H9 (cell line): Measurements from ENCODE around the gene SLC35F6. TPM values are rescaled to one million over a fixed set of nuclear protein-coding genes. Genes with fewer than 3 reads are reported as not detected.
"Not testable (repeated sequence)": the region's sequence is repeated elsewhere in the genome, so short reads cannot be mapped to it uniquely, and the experiment has no call there.

Source experiments
- DNase-seq: peaks from one replicate; pipeline ENCODE4 v3.0.0-alpha.2; 2017
- H2AFZ ChIP-seq: one replicate; pipeline ENCODE4 v1.6.1; 2013; ENCODE audit warnings: mild to moderate bottlenecking, low read length, control low read depth, moderate library complexity
- H2AK5ac ChIP-seq: 2 replicates; pipeline ENCODE4 v1.6.1; 2013; ENCODE audit warnings: low read length, control low read depth, mixed read lengths; ENCODE audit not compliant: insufficient read length
- H2BK120ac ChIP-seq: one replicate; pipeline ENCODE4 v1.6.1; 2013; ENCODE audit warnings: low read depth, mild to moderate bottlenecking, low read length, control low read depth, inconsistent platforms; ENCODE audit not compliant: poor library complexity, severe bottlenecking
- H2BK12ac ChIP-seq: 2 replicates; pipeline ENCODE4 v1.6.1; 2013; ENCODE audit warnings: low read length, control low read depth, mixed read lengths, low read depth; ENCODE audit not compliant: insufficient read length
- H2BK15ac ChIP-seq: 2 replicates; pipeline ENCODE4 v1.6.1; 2013; ENCODE audit warnings: low read depth, low read length, control low read depth
- H2BK20ac ChIP-seq: one replicate; pipeline ENCODE4 v1.6.1; 2013; ENCODE audit warnings: low read depth, mild to moderate bottlenecking, low read length, control low read depth, inconsistent platforms; ENCODE audit not compliant: poor library complexity, severe bottlenecking
- H2BK5ac ChIP-seq: 2 replicates; pipeline ENCODE4 v1.6.1; 2013; ENCODE audit warnings: low read length, control low read depth, mixed read lengths; ENCODE audit not compliant: insufficient read length
- H3K14ac ChIP-seq: 2 replicates; pipeline ENCODE4 v1.6.1; 2013; ENCODE audit warnings: low read length, control low read depth; ENCODE audit not compliant: insufficient read depth
- H3K18ac ChIP-seq: 2 replicates; pipeline ENCODE4 v1.6.1; 2013; ENCODE audit warnings: low read depth, mild to moderate bottlenecking, mixed read lengths, low read length, control low read depth; ENCODE audit not compliant: insufficient read length
- H3K23ac ChIP-seq: 2 replicates; pipeline ENCODE4 v1.6.1; 2013; ENCODE audit warnings: low read length, control low read depth, mixed read lengths, low read depth; ENCODE audit not compliant: insufficient read length
- H3K23me2 ChIP-seq: 2 replicates; pipeline ENCODE4 v1.6.1; 2013; ENCODE audit warnings: low read depth, mild to moderate bottlenecking, mixed read lengths, low read length, control low read depth; ENCODE audit not compliant: insufficient read length, poor library complexity, severe bottlenecking
- H3K27ac ChIP-seq: 2 replicates; pipeline ENCODE4 v1.5.1; 2013; ENCODE audit warnings: low read length, control low read depth, mixed read lengths, low read depth; ENCODE audit not compliant: insufficient read length
- H3K27me3 ChIP-seq: 2 replicates; pipeline ENCODE4 v1.6.1; 2013; ENCODE audit warnings: low read length, control low read depth, inconsistent platforms; ENCODE audit not compliant: insufficient read depth
- H3K4ac ChIP-seq: 2 replicates; pipeline ENCODE4 v1.6.1; 2013; ENCODE audit warnings: low read depth, mild to moderate bottlenecking, control low read depth, inconsistent platforms, low read length, moderate library complexity
- H3K4me1 ChIP-seq: 2 replicates; pipeline ENCODE4 v1.6.1; 2013; ENCODE audit warnings: low read length, control low read depth, inconsistent platforms; ENCODE audit not compliant: insufficient read depth
- H3K4me2 ChIP-seq: 2 replicates; pipeline ENCODE4 v1.6.1; 2013; ENCODE audit warnings: low read length, control low read depth, mixed read lengths; ENCODE audit not compliant: insufficient read length, insufficient read depth
- H3K56ac ChIP-seq: 2 replicates; pipeline ENCODE4 v1.6.1; 2013; ENCODE audit warnings: low read depth, mild to moderate bottlenecking, mixed read lengths, low read length, control low read depth; ENCODE audit not compliant: insufficient read length
- H3K79me1 ChIP-seq: 2 replicates; pipeline ENCODE4 v1.6.1; 2013; ENCODE audit warnings: low read depth, mild to moderate bottlenecking, moderate library complexity, low read length, control low read depth, inconsistent platforms; ENCODE audit not compliant: insufficient read depth, poor library complexity, severe bottlenecking
- H3K79me2 ChIP-seq: 2 replicates; pipeline ENCODE4 v1.6.1; 2013; ENCODE audit warnings: low read length, control low read depth, inconsistent platforms; ENCODE audit not compliant: insufficient read depth
- H3K9ac ChIP-seq: 2 replicates; pipeline ENCODE4 v1.6.1; 2013; ENCODE audit warnings: low read length, control low read depth, mixed read lengths; ENCODE audit not compliant: insufficient read length; ENCODE audit errors: extremely low read depth
- H3K9me3 ChIP-seq: one replicate; pipeline ENCODE4 v1.6.1; 2013; ENCODE audit warnings: low read depth, low read length, inconsistent platforms; ENCODE audit not compliant: control insufficient read depth
- H3T11ph ChIP-seq: one replicate; pipeline ENCODE4 v1.6.1; 2013; ENCODE audit warnings: mild to moderate bottlenecking, low read length, control low read depth, inconsistent platforms
- H4K20me1 ChIP-seq: one replicate; pipeline ENCODE4 v1.6.1; 2013; ENCODE audit not compliant: control insufficient read depth, insufficient read length, insufficient read depth
- H4K5ac ChIP-seq: 2 replicates; pipeline ENCODE4 v1.6.1; 2013; ENCODE audit warnings: low read depth, mild to moderate bottlenecking, mixed read lengths, low read length, control low read depth; ENCODE audit not compliant: insufficient read length
- H4K8ac ChIP-seq: replicated peaks from 2 replicates; pipeline ENCODE4 v1.6.1; 2013; ENCODE audit warnings: low read length, control low read depth, mixed read lengths, low read depth; ENCODE audit not compliant: insufficient read length
- H4K91ac ChIP-seq: 2 replicates; pipeline ENCODE4 v1.6.1; 2013; ENCODE audit warnings: low read depth, mild to moderate bottlenecking, moderate library complexity, mixed read lengths, low read length, control low read depth; ENCODE audit not compliant: insufficient read length
- H3K27ac Mint-ChIP-seq, 3 experiments: 2 replicates in 2 of 3; 3 replicates in 1 of 3; pipeline ENCODE4 v1.8.0; 2020 to 2021; ENCODE audit warnings: mixed read lengths in 3 of 3, mild to moderate bottlenecking in 1 of 3, moderate library complexity in 1 of 3
- H3K27me3 Mint-ChIP-seq: 2 replicates; pipeline ENCODE4 v1.8.0; 2021; ENCODE audit warnings: low read depth, mild to moderate bottlenecking, moderate library complexity, mixed read lengths
- H3K36me3 Mint-ChIP-seq, 3 experiments: 2 replicates in 2 of 3; 3 replicates in 1 of 3; pipeline ENCODE4 v1.8.0; 2020 to 2021; ENCODE audit warnings: low read depth in 3 of 3, mixed read lengths in 3 of 3; ENCODE audit not compliant: insufficient read depth in 1 of 3
- H3K4me1 Mint-ChIP-seq, 2 experiments: 2 replicates each; pipeline ENCODE4 v1.8.0; 2020; ENCODE audit warnings: mixed read lengths in 2 of 2
- H3K4me3 Mint-ChIP-seq, 2 experiments: 2 replicates in 1 of 2; 3 replicates in 1 of 2; pipeline ENCODE4 v1.8.0; 2020 to 2021; ENCODE audit warnings: mild to moderate bottlenecking in 2 of 2, mixed read lengths in 2 of 2, moderate library complexity in 1 of 2
- H3K9me3 Mint-ChIP-seq, 2 experiments: 2 replicates in 1 of 2; 3 replicates in 1 of 2; pipeline ENCODE4 v1.8.0; 2020; ENCODE audit warnings: mild to moderate bottlenecking in 2 of 2, mixed read lengths in 2 of 2, moderate library complexity in 1 of 2
- CTCF ChIP-seq: fragments of 200-600 bp; sonication (generic); conservative IDR thresholded peaks from 3 replicates; pipeline ENCODE4 v1.8.0; 2021; ENCODE audit warnings: antibody characterized with exemption, mild to moderate bottlenecking
- WGBS: extraction: QIAGEN DNeasy Blood & Tissue Kit; methylation state at CpG from one replicate; pipeline ENCODE4 v1.1.7; 2013; ENCODE audit warnings: missing lambda C conversion rate, low lambda C conversion rate, mixed read lengths; ENCODE audit not compliant: insufficient read length; ENCODE audit errors: extremely low coverage; 5-methylcytosine and 5-hydroxymethylcytosine counted together
- total RNA-seq: library from RNA; stranded (reverse); gene quantifications from 2 replicates; pipeline ENCODE4 v1.2.1, GENCODE V29; 2021

The SLC35F6 gene
- total RNA-seq, 1 experiment from 2014 or later: 15.7 TPM

DNA sequence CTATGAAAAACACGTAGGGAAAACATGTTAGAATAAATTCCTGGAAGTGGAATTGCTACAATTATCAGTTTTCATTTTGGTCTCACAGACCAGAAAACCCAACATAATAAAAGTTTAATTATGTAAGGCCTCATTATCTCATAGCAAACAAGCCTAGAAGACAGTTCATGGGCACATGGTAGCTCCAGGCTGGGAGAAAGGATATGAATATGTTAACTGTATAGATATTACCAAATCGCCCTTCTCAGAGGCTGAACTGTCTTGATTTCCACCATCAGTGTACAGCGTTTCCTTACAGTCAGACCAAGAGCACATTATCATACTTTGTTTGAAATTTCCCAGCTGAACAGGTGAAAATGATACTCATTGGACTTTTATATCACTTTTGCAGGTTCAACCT lies 17.1 kb upstream of the SLC35F6 start:
- no peak overlapping the region for H3K18ac ChIP-seq
- no peaks in the 10 kb centered on the region; the same call in 1 of the 2 replicates for H3K4me1 ChIP-seq
- H2BK15ac ChIP-seq: no peak overlapping the region
- no peak overlapping the region for H3T11ph ChIP-seq
- no peak overlapping the region for H3K4me3 Mint-ChIP-seq
- H3K27me3 Mint-ChIP-seq: peaks cover 65% of the 10 kb centered on the region
- H3K9me3 Mint-ChIP-seq: peaks cover 5 to 6% of the 10 kb centered on the region in 2 experiments
- H3K9me3 ChIP-seq: no peaks in the 10 kb centered on the region
- DNase-seq: no peak
- no peak overlapping the region for H2BK20ac ChIP-seq
- no peak overlapping the region for H3K4ac ChIP-seq
- H2BK5ac ChIP-seq: no peak overlapping the region
- H4K8ac ChIP-seq: no peak overlapping the region
- no peak overlapping the region for H3K4me2 ChIP-seq
- H3K27ac ChIP-seq: no peak overlapping the region
- peaks cover 4 to 6% (median 5%) of the 10 kb centered on the region in 3 experiments; a peak in 5 of 7 replicates for H3K36me3 Mint-ChIP-seq
- no peak overlapping the region for H2AFZ ChIP-seq
- no peak overlapping the region for H2AK5ac ChIP-seq
- H3K9ac ChIP-seq: no peak overlapping the region
- H3K23me2 ChIP-seq: no peaks in the 10 kb centered on the region
- H3K27me3 ChIP-seq: peaks cover 4% of the 10 kb centered on the region; the same call in 1 of the 2 replicates
- no peaks in the 10 kb centered on the region for H4K20me1 ChIP-seq
- peaks cover 22% of the 10 kb centered on the region in 2 experiments for H3K4me1 Mint-ChIP-seq
- no peak overlapping the region for H4K91ac ChIP-seq
- no peak overlapping the region for H3K14ac ChIP-seq
- H2BK120ac ChIP-seq: no peak overlapping the region
- no peaks in the 10 kb centered on the region for H3K79me1 ChIP-seq
- no peak overlapping the region for H3K56ac ChIP-seq
- no CpG with 5 or more reads among the region's 3 CpGs for WGBS
- H2BK12ac ChIP-seq: no peak overlapping the region
- no peak for TF ChIP-seq CTCF
- H4K5ac ChIP-seq: no peak overlapping the region
- H3K27ac Mint-ChIP-seq: no peak overlapping the region
- H3K79me2 ChIP-seq: no peaks in the 10 kb centered on the region
- H3K23ac ChIP-seq: no peak overlapping the region

DNA sequence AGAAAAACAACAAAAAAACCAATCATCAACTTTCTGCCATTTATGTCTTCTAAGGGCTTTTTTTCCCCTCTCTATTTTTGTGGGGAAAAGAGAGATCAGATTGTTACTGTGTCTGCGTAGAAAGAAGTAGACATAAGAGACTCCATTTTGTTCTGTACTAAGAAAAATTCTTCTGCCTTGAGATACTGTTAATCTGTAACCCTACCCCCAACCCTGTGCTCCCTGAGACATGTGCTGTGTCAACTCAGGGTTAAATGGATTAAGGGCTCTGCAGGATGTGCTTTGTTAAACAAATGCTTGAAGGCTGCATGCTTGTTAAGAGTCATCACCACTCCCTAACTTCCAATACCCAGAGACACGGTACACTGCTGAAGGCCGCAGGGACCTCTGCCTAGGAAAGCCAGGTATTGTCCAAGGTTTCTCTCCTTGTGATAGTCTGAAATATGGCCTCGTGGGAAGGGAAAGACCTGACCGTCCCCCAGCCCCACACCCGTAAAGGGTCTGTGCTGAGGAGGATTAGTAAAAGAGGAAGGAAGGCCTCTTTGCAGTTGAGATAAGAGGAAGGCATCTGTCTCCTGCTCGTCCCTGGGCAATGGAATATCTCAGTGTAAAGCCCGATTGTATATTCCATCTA lies 14.2 kb upstream of the SLC35F6 start:
- peaks cover 35 to 43% of the 10 kb centered on the region in 2 experiments for H3K4me1 Mint-ChIP-seq
- not testable (repeated sequence) for H3K9ac ChIP-seq, H2AFZ ChIP-seq

More for the DNA sequence above, 14.2 kb upstream of the SLC35F6 start:
- not testable (repeated sequence) for H4K20me1 ChIP-seq, H3K18ac ChIP-seq, H3K4ac ChIP-seq, H2BK15ac ChIP-seq, H3K79me1 ChIP-seq, H3K14ac ChIP-seq, H2BK5ac ChIP-seq, H3K27me3 ChIP-seq, H3K56ac ChIP-seq, H2BK12ac ChIP-seq, H3K79me2 ChIP-seq, H3K36me3 Mint-ChIP-seq, H2BK120ac ChIP-seq, H4K8ac ChIP-seq, H4K5ac ChIP-seq, H3K27ac ChIP-seq, H3K23ac ChIP-seq, H3K9me3 ChIP-seq, H3T11ph ChIP-seq, H4K91ac ChIP-seq, H2BK20ac ChIP-seq, H3K4me1 ChIP-seq, H3K23me2 ChIP-seq, H3K9me3 Mint-ChIP-seq, H2AK5ac ChIP-seq
- Mint-ChIP-seq H3K27me3 (peaks cover 88% of the 10 kb centered on the region), H3K4me3 (peak overlapping the region; percentile 51 to 74), H3K27ac (peak overlapping the region; percentile 51 to 97 (median 93); a peak in 6 of 7 replicates)
- WGBS: no CpG with 5 or more reads among the region's 8 CpGs
- DNase-seq: peak; percentile 71
- H3K4me2 ChIP-seq: peak overlapping the region; percentile 21
